22Rv1 (cell line): ENCODE results near the gene PNP.

Source experiments
- CTCF ChIP-seq: fragments of 450-650 bp; IDR thresholded peaks from 2 replicates; pipeline ENCODE4 v1.5.1; 2017; ENCODE audit warnings: mild to moderate bottlenecking
- ZFX ChIP-seq: fragments of 450-650 bp; IDR thresholded peaks from 2 replicates; pipeline ENCODE4 v1.6.1; 2017; ENCODE audit warnings: antibody characterized with exemption, borderline replicate concordance

GRCh38 chr14:20476776-20477175 lies 7.6 kb downstream of the PNP start:
- TF ChIP-seq CTCF: no peak
- no peak for TF ChIP-seq ZFX
